SH-SY5Y (cell line): ENCODE data around the gene ZNF274.

Experiments
- GATA2 ChIP-seq: IDR thresholded peaks from 2 replicates; pipeline ENCODE4 v1.6.1; 2011; ENCODE audit warnings: mild to moderate bottlenecking, low read depth, low read length
- GATA3 ChIP-seq: IDR thresholded peaks from 2 replicates; pipeline ENCODE4 v1.6.1; 2011; ENCODE audit warnings: low read depth, mild to moderate bottlenecking, low read length, moderate library complexity

DNA sequence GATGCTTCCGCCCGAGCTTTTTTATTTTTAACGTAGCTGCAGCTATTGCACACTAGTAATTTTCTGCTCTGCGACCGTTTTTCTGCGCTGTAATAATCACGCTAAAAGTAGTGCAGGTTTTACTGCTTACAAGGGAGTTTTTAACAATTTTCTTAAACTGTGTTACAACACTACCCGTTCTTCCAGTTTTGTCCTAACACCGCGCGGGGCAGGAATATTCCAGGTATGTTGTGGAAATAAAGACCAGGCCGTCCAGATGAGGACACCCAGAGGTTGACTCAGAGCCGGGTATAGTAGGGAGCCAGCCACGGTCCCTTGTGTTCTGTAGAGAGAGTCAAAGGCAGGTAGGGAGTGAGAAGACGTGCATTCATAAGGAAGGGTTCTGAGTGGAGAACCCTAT lies 21.7 kb downstream of the ZNF274 start:
- no peak for TF ChIP-seq GATA3
- no peak for TF ChIP-seq GATA2
